Measurements from ENCODE around the gene HOXA4. TPM values are rescaled to one million over a fixed set of nuclear protein-coding genes. Genes with fewer than 3 reads are reported as not detected.

The HOXA4 gene
- total and polyA plus RNA-seq, 10 of the 15 experiments (the other 5 are each of a cell fraction or from before 2014, with no cell fraction given): 0.07 TPM; not detected in 9

DNA sequence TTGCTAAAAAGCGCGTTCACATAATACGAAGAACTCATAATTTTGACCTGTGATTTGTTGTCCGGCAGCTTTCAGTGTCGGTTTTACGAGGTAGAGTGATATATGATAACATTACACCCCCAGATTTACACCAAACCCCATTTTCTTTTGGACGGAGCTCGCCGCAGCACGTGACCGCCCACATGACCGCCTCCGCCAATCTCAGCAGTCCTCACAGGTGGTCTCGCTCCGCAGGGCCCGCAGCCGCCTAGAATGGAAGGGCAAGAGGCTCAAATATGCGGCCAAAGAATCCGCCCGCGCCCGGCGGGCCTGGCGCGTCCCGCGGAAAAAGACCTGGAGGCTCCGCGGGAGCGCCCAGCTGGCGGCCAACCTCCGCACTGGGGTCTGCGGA, 25.9 kb upstream of the HOXA4 start, which contains the start of gene HOXA7:
Gene HOXA7 (minus strand): TSS at position 168 of the 391 bp plus-strand sequence. CDS start 130 bp downstream, at position 38.
- DNase-seq (ENCODE audit: low read depth, low spot score) (no peak), ATAC-seq (no peak), FAIRE-seq (no peak)
- in situ Hi-C loops (cut with MboI): loop anchor here (5.0 to 25.0 kb wide), 3 partner anchors 789 to 1294 kb away; no protein-coding TSS in a partner anchor
- Histone ChIP-seq H2AFZ (ENCODE audit: control insufficient read depth, low read depth, low read length) (no peak within 1 kb of the TSS), H3K36me3 (ENCODE audit: control insufficient read depth in 2 of 2, insufficient read depth in 2 of 2, low read length in 1 of 2) (no peaks in the 10 kb centered on the region), H3K4me2 (ENCODE audit: control insufficient read depth, insufficient read depth) (no peak within 1 kb of the TSS; the same call in 1 of the 2 replicates), H3K79me2 (ENCODE audit: control insufficient read depth, insufficient read depth, low read length) (no peaks in the 10 kb centered on the region), H3K9me3 (replicated peaks; ENCODE audit: control insufficient read depth, insufficient read depth, low read length) (no peaks in the 10 kb centered on the region; the same call in 2 of the 3 replicates), H4K20me1 (ENCODE audit: control insufficient read depth, insufficient read depth) (no peaks in the 10 kb centered on the region), H3K27ac (ENCODE audit: control insufficient read depth, insufficient read depth) (no peak within 1 kb of the TSS), H3K9ac (ENCODE audit: control insufficient read depth, insufficient read depth, low read length) (no peak within 1 kb of the TSS), H3K27me3 (replicated peaks in 1 of 2; ENCODE audit: control insufficient read depth in 2 of 2, insufficient read depth in 2 of 2, low read length in 1 of 2) (peaks cover 22 to 55% of the 10 kb centered on the region in 2 experiments), H3K4me1 (ENCODE audit: control insufficient read depth, insufficient read depth, low read length) (no peaks in the 10 kb centered on the region), H3K4me3 (no peak within 1 kb of the TSS)
- ChIA-PET CTCF (interaction anchor here (1.0 kb wide), 1 partner anchor 301 kb away, joined by 3 read pairs; no protein-coding TSS in a partner anchor), SMC1A (ENCODE audit: uncharacterized antibody, unreplicated experiment) (interaction anchor here (1.0 kb wide), 1 partner anchor 301 kb away, joined by 3 read pairs; no protein-coding TSS in a partner anchor), RAD21 (ENCODE audit: unreplicated experiment) (no interaction called here), POLR2A (no interaction called here)
- BruUV-seq (replicated peaks): no TSS peak
- TF ChIP-seq, protein P1, sequence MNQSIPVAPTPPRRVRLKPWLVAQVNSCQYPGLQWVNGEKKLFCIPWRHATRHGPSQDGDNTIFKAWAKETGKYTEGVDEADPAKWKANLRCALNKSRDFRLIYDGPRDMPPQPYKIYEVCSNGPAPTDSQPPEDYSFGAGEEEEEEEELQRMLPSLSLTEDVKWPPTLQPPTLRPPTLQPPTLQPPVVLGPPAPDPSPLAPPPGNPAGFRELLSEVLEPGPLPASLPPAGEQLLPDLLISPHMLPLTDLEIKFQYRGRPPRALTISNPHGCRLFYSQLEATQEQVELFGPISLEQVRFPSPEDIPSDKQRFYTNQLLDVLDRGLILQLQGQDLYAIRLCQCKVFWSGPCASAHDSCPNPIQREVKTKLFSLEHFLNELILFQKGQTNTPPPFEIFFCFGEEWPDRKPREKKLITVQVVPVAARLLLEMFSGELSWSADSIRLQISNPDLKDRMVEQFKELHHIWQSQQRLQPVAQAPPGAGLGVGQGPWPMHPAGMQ (IDR thresholded peaks at IDR 0.05; ENCODE audit: borderline replicate concordance): no peak
- TF ChIP-seq SUZ12 (IDR thresholded peaks at IDR 0.05; ENCODE audit: unreplicated experiment): peak; percentile 27
- TF ChIP-seq, protein P2, sequence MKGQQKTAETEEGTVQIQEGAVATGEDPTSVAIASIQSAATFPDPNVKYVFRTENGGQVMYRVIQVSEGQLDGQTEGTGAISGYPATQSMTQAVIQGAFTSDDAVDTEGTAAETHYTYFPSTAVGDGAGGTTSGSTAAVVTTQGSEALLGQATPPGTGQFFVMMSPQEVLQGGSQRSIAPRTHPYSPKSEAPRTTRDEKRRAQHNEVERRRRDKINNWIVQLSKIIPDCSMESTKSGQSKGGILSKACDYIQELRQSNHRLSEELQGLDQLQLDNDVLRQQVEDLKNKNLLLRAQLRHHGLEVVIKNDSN (IDR thresholded peaks at IDR 0.05; ENCODE audit: borderline replicate concordance, extremely low read length, insufficient read depth, low read depth, low read length): peak; percentile 63
- TF ChIP-seq, protein P3, sequence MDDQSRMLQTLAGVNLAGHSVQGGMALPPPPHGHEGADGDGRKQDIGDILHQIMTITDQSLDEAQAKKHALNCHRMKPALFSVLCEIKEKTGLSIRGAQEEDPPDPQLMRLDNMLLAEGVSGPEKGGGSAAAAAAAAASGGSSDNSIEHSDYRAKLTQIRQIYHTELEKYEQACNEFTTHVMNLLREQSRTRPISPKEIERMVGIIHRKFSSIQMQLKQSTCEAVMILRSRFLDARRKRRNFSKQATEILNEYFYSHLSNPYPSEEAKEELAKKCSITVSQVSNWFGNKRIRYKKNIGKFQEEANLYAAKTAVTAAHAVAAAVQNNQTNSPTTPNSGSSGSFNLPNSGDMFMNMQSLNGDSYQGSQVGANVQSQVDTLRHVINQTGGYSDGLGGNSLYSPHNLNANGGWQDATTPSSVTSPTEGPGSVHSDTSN (IDR thresholded peaks at IDR 0.05; ENCODE audit: insufficient replicate concordance, low read depth, low read length): no peak
- TF ChIP-seq, protein P4, sequence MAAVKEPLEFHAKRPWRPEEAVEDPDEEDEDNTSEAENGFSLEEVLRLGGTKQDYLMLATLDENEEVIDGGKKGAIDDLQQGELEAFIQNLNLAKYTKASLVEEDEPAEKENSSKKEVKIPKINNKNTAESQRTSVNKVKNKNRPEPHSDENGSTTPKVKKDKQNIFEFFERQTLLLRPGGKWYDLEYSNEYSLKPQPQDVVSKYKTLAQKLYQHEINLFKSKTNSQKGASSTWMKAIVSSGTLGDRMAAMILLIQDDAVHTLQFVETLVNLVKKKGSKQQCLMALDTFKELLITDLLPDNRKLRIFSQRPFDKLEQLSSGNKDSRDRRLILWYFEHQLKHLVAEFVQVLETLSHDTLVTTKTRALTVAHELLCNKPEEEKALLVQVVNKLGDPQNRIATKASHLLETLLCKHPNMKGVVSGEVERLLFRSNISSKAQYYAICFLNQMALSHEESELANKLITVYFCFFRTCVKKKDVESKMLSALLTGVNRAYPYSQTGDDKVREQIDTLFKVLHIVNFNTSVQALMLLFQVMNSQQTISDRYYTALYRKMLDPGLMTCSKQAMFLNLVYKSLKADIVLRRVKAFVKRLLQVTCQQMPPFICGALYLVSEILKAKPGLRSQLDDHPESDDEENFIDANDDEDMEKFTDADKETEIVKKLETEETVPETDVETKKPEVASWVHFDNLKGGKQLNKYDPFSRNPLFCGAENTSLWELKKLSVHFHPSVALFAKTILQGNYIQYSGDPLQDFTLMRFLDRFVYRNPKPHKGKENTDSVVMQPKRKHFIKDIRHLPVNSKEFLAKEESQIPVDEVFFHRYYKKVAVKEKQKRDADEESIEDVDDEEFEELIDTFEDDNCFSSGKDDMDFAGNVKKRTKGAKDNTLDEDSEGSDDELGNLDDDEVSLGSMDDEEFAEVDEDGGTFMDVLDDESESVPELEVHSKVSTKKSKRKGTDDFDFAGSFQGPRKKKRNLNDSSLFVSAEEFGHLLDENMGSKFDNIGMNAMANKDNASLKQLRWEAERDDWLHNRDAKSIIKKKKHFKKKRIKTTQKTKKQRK (IDR thresholded peaks at IDR 0.05; ENCODE audit: low read depth, low read length): no peak
- TF ChIP-seq, protein P5, sequence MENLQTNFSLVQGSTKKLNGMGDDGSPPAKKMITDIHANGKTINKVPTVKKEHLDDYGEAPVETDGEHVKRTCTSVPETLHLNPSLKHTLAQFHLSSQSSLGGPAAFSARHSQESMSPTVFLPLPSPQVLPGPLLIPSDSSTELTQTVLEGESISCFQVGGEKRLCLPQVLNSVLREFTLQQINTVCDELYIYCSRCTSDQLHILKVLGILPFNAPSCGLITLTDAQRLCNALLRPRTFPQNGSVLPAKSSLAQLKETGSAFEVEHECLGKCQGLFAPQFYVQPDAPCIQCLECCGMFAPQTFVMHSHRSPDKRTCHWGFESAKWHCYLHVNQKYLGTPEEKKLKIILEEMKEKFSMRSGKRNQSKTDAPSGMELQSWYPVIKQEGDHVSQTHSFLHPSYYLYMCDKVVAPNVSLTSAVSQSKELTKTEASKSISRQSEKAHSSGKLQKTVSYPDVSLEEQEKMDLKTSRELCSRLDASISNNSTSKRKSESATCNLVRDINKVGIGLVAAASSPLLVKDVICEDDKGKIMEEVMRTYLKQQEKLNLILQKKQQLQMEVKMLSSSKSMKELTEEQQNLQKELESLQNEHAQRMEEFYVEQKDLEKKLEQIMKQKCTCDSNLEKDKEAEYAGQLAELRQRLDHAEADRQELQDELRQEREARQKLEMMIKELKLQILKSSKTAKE (IDR thresholded peaks at IDR 0.05; ENCODE audit: low read depth, poor library complexity, severe bottlenecking): no peak
- TF ChIP-seq, protein P6, sequence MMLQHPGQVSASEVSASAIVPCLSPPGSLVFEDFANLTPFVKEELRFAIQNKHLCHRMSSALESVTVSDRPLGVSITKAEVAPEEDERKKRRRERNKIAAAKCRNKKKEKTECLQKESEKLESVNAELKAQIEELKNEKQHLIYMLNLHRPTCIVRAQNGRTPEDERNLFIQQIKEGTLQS (IDR thresholded peaks at IDR 0.05; ENCODE audit: borderline replicate concordance, extremely low read depth, low read depth, low read length): peak; percentile 52; the same call in 1 of the 2 replicates
- intact Hi-C loops (cut with micrococcal nuclease; ENCODE audit: unreplicated experiment): no loop called here
- 11% methylated on average over 30 of the region's 33 CpGs for WGBS (ENCODE audit: insufficient coverage, insufficient replicate concordance, low lambda C conversion rate, missing lambda C conversion rate)
